ENCODE data around the gene RNF13.

The RNF13 gene

DNA sequence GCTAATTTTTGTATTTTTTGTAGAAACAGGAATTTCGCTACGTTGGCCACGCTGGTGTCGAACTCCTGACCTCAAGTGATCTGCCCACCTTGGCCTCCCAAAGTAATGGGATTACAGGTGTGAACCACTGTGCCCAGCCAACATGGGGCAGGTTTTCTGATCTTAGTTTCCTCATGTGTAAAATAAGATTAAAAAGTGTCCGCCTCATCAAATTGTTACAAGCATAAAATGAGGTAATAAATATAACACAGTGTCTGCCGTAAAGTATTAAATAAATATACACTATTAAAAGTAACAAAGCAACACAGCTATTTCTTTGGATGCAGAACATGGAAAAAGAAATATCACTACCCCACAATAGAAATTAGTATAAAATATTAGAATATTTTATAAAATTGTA lies 44.3 kb upstream of the RNF13 start:
- Histone ChIP-seq H3K4me3 (ENCODE audit: low read depth, low read length) (no peak overlapping the region), H3K27me3 (peaks cover 26% of the 10 kb centered on the region), H3K9me3 (no peaks in the 10 kb centered on the region), H3K36me3 (no peaks in the 10 kb centered on the region), H3K4me1 (no peaks in the 10 kb centered on the region)
- DNase-seq: no peak
- TF ChIP-seq, protein P1, sequence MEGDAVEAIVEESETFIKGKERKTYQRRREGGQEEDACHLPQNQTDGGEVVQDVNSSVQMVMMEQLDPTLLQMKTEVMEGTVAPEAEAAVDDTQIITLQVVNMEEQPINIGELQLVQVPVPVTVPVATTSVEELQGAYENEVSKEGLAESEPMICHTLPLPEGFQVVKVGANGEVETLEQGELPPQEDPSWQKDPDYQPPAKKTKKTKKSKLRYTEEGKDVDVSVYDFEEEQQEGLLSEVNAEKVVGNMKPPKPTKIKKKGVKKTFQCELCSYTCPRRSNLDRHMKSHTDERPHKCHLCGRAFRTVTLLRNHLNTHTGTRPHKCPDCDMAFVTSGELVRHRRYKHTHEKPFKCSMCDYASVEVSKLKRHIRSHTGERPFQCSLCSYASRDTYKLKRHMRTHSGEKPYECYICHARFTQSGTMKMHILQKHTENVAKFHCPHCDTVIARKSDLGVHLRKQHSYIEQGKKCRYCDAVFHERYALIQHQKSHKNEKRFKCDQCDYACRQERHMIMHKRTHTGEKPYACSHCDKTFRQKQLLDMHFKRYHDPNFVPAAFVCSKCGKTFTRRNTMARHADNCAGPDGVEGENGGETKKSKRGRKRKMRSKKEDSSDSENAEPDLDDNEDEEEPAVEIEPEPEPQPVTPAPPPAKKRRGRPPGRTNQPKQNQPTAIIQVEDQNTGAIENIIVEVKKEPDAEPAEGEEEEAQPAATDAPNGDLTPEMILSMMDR (IDR thresholded peaks at IDR 0.05; ENCODE audit: low read depth, low read length): no peak

DNA sequence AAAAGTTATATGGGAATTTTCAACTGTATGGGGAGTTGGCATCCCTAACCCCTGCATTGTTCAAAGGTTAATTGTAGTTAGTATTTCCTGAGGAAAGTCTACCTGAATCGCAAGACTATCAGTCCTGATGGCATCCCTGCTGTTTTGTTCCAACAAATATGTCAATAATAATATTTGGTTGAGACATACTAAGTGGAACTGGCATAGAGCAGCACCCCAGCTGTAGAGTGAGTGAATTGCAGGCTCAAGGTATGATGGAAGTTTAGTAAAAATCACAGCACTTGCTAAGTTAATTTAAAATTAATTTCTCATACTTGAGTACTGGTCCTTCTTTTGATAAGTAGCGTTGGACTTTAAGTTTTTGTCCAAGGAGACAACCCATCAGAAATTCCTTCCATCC lies 42.8 kb upstream of the RNF13 start:
- Histone ChIP-seq H3K4me1 (no peaks in the 10 kb centered on the region), H3K4me3 (ENCODE audit: low read depth, low read length) (no peak overlapping the region), H3K27me3 (peaks cover 16% of the 10 kb centered on the region), H3K36me3 (no peaks in the 10 kb centered on the region), H3K9me3 (no peaks in the 10 kb centered on the region)
- no peak for DNase-seq
- TF ChIP-seq, protein P1 (IDR thresholded peaks at IDR 0.05; ENCODE audit: low read depth, low read length): peak; percentile 15

DNA sequence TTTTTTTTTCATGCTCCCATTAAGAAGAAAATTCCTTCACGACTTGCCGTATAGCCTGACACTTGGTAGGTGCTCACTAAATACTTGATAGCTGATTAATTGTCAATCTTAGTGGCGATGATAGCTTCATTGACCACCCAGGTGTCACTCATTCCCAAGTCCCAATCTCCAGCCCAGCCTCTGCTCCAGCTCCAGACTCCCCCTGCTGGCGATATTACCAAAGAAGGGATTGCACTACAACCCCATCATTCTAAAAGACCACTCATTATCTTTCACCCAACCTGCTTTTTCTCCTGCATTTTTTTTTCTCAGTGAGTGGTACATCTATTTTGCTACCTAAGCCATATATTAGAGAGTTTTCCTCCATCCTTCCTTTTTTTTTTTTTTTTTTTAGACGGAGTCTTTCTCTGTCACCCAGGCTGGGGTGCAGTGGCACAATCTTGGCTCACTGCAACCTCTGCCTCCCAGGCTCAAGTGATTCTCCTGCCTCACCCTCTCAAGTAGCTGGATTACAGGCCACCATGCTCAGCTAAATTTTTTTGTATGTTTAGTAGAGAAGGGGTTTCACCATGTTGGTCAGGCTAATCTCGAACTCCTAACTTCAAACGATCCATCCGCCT lies 41.3 kb upstream of the RNF13 start:
- no peaks in the 10 kb centered on the region for H3K36me3 ChIP-seq
- H3K27me3 ChIP-seq: peaks cover 8% of the 10 kb centered on the region; the same call in 1 of the 2 replicates
- DNase-seq: peak; percentile 75
- no peaks in the 10 kb centered on the region for H3K9me3 ChIP-seq
- TF ChIP-seq, protein P1 (IDR thresholded peaks at IDR 0.05; ENCODE audit: low read depth, low read length): peak; percentile 88
- no peak overlapping the region for H3K4me3 ChIP-seq (ENCODE audit: low read depth, low read length)
- H3K4me1 ChIP-seq: no peaks in the 10 kb centered on the region

DNA sequence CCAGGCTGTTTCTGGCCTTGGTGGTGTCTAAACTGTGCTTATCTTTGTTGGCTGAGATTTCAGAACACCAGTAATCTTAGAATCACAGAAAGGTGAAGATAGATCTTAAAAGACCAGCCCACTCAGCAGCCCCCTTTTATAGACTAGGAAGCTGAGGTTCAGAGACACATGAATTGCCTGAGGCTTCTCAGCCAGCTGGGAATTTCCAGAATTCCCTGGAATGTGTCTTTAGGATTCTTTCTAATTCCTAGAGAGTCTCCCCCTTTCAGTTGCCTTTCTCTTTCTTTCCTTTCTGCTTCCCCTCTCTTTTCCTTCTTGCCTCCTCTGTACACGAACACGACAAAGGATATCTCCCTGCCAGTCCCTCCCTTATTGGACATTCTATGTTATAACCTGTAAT lies 40.2 kb upstream of the RNF13 start:
- Histone ChIP-seq H3K27me3 (peaks cover 4% of the 10 kb centered on the region; the same call in 1 of the 2 replicates), H3K4me3 (ENCODE audit: low read depth, low read length) (no peak overlapping the region), H3K9me3 (no peaks in the 10 kb centered on the region), H3K36me3 (no peaks in the 10 kb centered on the region), H3K4me1 (no peaks in the 10 kb centered on the region)
- no peak for DNase-seq
- TF ChIP-seq, protein P1 (IDR thresholded peaks at IDR 0.05; ENCODE audit: low read depth, low read length): no peak

DNA sequence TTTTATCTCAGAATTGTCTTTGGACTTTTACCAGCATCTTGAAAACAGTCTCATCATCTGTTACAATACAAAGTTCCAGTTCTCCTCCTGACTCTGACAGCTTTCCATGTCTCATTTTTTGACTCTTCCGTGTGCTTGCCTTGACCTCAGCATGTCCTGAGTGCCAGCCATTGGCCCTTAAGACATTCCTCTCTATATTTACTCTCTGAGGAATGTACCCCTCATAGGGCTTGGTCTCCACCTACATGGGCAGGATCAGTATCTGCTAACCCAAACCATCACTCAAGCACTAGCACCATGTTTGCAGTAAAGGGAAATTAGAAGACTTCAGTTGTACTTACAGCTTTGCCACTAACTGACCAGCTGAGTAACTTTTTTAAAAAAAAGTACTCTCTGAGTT lies 36.8 kb upstream of the RNF13 start:
- no peaks in the 10 kb centered on the region for H3K9me3 ChIP-seq
- no peak overlapping the region for H3K4me3 ChIP-seq (ENCODE audit: low read depth, low read length)
- H3K4me1 ChIP-seq: no peaks in the 10 kb centered on the region
- H3K27me3 ChIP-seq: no peaks in the 10 kb centered on the region
- TF ChIP-seq, protein P1 (IDR thresholded peaks at IDR 0.05; ENCODE audit: low read depth, low read length): no peak
- DNase-seq: no peak
- H3K36me3 ChIP-seq: no peaks in the 10 kb centered on the region

DNA sequence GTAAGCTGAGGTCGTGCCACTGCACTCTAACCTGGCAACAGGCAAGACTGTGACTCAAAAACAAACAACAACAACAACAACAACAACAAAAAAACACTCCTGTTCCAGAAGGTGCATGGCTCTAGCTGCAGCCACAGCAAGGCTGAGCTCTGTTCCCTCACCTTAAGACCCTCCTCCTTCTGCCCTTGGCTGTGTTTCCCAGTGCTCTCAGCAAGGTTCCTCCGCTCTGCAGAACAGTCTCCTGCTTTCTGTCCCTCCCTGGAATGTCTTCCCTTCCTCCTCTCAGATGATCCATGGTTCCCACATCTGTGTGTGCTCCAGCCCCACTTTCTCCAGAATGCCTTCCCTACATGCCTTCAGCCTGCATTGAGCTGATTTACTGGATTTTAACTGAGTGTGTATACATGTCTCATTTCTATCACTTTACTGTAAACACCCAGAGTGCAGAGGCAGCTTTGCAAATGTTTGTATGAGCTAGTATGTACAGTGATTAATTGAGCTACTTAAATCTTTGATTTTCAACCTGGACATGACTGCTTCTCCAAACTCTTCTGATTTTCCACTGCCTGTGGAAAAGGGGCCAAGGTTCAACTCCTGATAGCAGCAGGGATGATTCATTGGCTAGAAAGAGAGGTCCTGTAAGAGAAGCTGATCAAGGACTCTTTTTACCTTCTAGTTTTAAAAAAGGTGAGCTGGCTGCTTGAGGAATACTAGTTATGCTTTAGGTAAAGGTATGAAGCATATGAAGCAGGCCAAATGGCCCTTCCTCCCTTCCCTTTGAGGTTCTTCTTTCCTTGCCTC lies 35.4 kb upstream of the RNF13 start:
- H3K9me3 ChIP-seq: no peaks in the 10 kb centered on the region
- no peak for DNase-seq
- no peak overlapping the region for H3K4me3 ChIP-seq (ENCODE audit: low read depth, low read length)
- H3K36me3 ChIP-seq: no peaks in the 10 kb centered on the region
- TF ChIP-seq, protein P1 (IDR thresholded peaks at IDR 0.05; ENCODE audit: low read depth, low read length): no peak
- H3K4me1 ChIP-seq: no peaks in the 10 kb centered on the region
- H3K27me3 ChIP-seq: no peaks in the 10 kb centered on the region

All from BE2C (cell line).